ENCODE results near the gene CTNNA3. TPM values are rescaled to one million over a fixed set of nuclear protein-coding genes. Genes with fewer than 3 reads are reported as not detected.

The CTNNA3 gene
- total and polyA plus RNA-seq, 2 of the 4 experiments (the other 2 are of a cell fraction), result 0.19 to 0.90 TPM

GRCh38 chr10:66301078-66301477 lies 1394.9 kb downstream of the CTNNA3 start:
- H3K79me1 ChIP-seq (ENCODE audit: low read depth in 1 of 2, low read length in 2 of 2), result no peaks in the 10 kb centered on the region
- BruUV-seq (replicated peaks), result no TSS peak
- H3K4me1 ChIP-seq (ENCODE audit: control insufficient read depth, insufficient read depth, low read length), result no peaks in the 10 kb centered on the region
- in situ Hi-C loops (cut with MboI; ENCODE audit: low sequenced_read_pairs), result no loop called here
- H3K18ac ChIP-seq (ENCODE audit: low read depth, low read length), result no peak overlapping the region
- H3K9me3 ChIP-seq (ENCODE audit: control insufficient read depth, insufficient read depth, low read length), result no peaks in the 10 kb centered on the region
- H3K14ac ChIP-seq (replicated peaks; ENCODE audit: low read depth, low read length), result no peak overlapping the region
- H3K4me2 ChIP-seq (ENCODE audit: low read depth, low read length), result no peak overlapping the region
- no peak overlapping the region for H3K56ac ChIP-seq (ENCODE audit: extremely low read depth, insufficient read depth, low read length)
- DNase-seq, result no peak
- H3K4ac ChIP-seq (ENCODE audit: low read depth, low read length), result no peak overlapping the region
- ATAC-seq (ENCODE audit: low read depth), result no peak
- intact Hi-C loops (cut with micrococcal nuclease), result no loop called here
- H2BK5ac ChIP-seq (ENCODE audit: low read depth, low read length, poor library complexity, severe bottlenecking), result no peak overlapping the region
- WGBS, 2 experiments (ENCODE audit: extremely low coverage in 2 of 2, insufficient read length in 1 of 2), result no CpG with 5 or more reads among the region's 1 CpG
- no peak overlapping the region for H4K8ac ChIP-seq (ENCODE audit: low read depth in 2 of 2, low read length in 2 of 2)
- H3K27me3 ChIP-seq (ENCODE audit: control insufficient read depth, insufficient read depth, low read length), result no peaks in the 10 kb centered on the region
- H2AFZ ChIP-seq (replicated peaks; ENCODE audit: low read length, poor library complexity), result no peak overlapping the region
- no peak overlapping the region for H2BK120ac ChIP-seq (ENCODE audit: low read depth, low read length)
- no peaks in the 10 kb centered on the region for H3K9me1 ChIP-seq (ENCODE audit: insufficient read depth, low read length)
- no peak overlapping the region for H2BK20ac ChIP-seq (ENCODE audit: low read depth, low read length)
- no peak overlapping the region for H4K5ac ChIP-seq (ENCODE audit: low read depth, low read length)
- ChIA-PET CTCF (no interaction called here), POLR2A (ENCODE audit: unreplicated experiment) (no interaction called here)
- H3K9ac ChIP-seq (ENCODE audit: low read depth, low read length), result no peak overlapping the region
- H4K91ac ChIP-seq (ENCODE audit: insufficient read depth, low read depth, low read length), result no peak overlapping the region
- no peak overlapping the region for H2BK15ac ChIP-seq (ENCODE audit: low read depth, low read length)
- TF ChIP-seq NFE2L2 (IDR thresholded peaks at IDR 0.05; ENCODE audit: low read depth, low read length) (no peak), USF2 (IDR thresholded peaks at IDR 0.05; ENCODE audit: low read depth, low read length) (no peak)
- no peaks in the 10 kb centered on the region for H3K36me3 ChIP-seq (ENCODE audit: control insufficient read depth, insufficient read depth, low read length)
- H3K23ac ChIP-seq (ENCODE audit: low read depth, low read length), result no peak overlapping the region
- dilution Hi-C loops (cut with HindIII; ENCODE audit: low sequenced_read_pairs, unreplicated experiment), result no loop called here
- no peak overlapping the region for H2AK5ac ChIP-seq (ENCODE audit: low read depth, low read length)
- H4K20me1 ChIP-seq (ENCODE audit: insufficient read depth, low read length), result no peaks in the 10 kb centered on the region
- H2AK9ac ChIP-seq (replicated peaks; ENCODE audit: low read depth, low read length, poor library complexity), result no peak overlapping the region
- H3K27ac ChIP-seq (ENCODE audit: insufficient read depth, low read length), result no peak overlapping the region
- H3K4me3 ChIP-seq (ENCODE audit: insufficient read depth, low read depth, low read length), result no peak overlapping the region
